Heart left ventricle (tissue), 16 donors: Measurements from ENCODE around the gene B4GALNT3. TPM values are rescaled to one million over a fixed set of nuclear protein-coding genes. Genes with fewer than 3 reads are reported as not detected.

Source experiments
- ATAC-seq, 4 donors: fragments of 200-7000 bp; cut with Tn5 transposase; one replicate each; pipeline ENCODE4 v1.9.1; 2020 to 2022; ENCODE audit warnings: moderate library complexity in 4 of 4, mild to moderate bottlenecking in 3 of 4, moderate number of reproducible peaks in 1 of 4
- DNase-seq, 5 donors: peaks; one replicate each; pipeline ENCODE4 v3.0.0-alpha.2; 2020
- H3K27ac ChIP-seq, 12 donors: fragments of 200-600 bp; sonication (generic) in 4 of 12; one replicate each; pipeline versions ENCODE4 v1.5.0 to v1.8.0; 2016 to 2022; ENCODE audit warnings: mild to moderate bottlenecking in 2 of 12
- H3K27me3 ChIP-seq, 9 donors: fragments of 200-600 bp; sonication (generic) in 2 of 9; one replicate each; pipeline versions ENCODE4 v1.5.1 to v1.8.0; 2016 to 2022; ENCODE audit warnings: mild to moderate bottlenecking in 3 of 9
- H3K36me3 ChIP-seq, 9 donors: fragments of 200-600 bp; sonication (generic) in 2 of 9; one replicate each; pipeline versions ENCODE4 v1.5.0 to v1.8.0; 2018 to 2022; ENCODE audit warnings: mild to moderate bottlenecking in 2 of 9
- H3K4me1 ChIP-seq, 12 donors: fragments of 200-600 bp; sonication (generic) in 4 of 12; one replicate each; pipeline versions ENCODE4 v1.5.0 to v1.8.0; 2016 to 2022; ENCODE audit warnings: mild to moderate bottlenecking in 3 of 12
- H3K4me3 ChIP-seq, 12 donors: fragments of 200-600 bp; sonication (generic) in 4 of 12; one replicate each; pipeline versions ENCODE4 v1.5.0 to v1.8.0; 2017 to 2022; ENCODE audit warnings: mild to moderate bottlenecking in 9 of 12, moderate library complexity in 4 of 12
- H3K9me3 ChIP-seq, 12 donors: fragments of 200-600 bp; sonication (generic) in 4 of 12; one replicate each; pipeline versions ENCODE4 v1.5.0 to v1.8.0; 2016 to 2022; ENCODE audit warnings: mild to moderate bottlenecking in 1 of 12
- POLR2A ChIP-seq, 2 donors: fragments of 450-650 bp; IDR thresholded peaks; one replicate each; pipeline ENCODE4 v1.6.1; 2017; ENCODE audit warnings: antibody characterized with exemption in 2 of 2, mild to moderate bottlenecking in 2 of 2, moderate library complexity in 2 of 2
- WGBS, 4 donors: extraction: QIAGEN DNeasy Blood & Tissue Kit in 2 of 4; methylation state at CpG; one replicate each; pipeline versions ENCODE4 v1.1.5 to v1.1.7; 2013 to 2018; 5-methylcytosine and 5-hydroxymethylcytosine counted together
- intact Hi-C, 10 donors: fragments of 100-400 bp; cut with DNase I; formaldehyde crosslinking; loops; one replicate each; pipeline versions ENCODE4 v1.11.1 to v1.14.2; 2022
- polyA plus RNA-seq, 2 donors: library from polyadenylated mRNA; stranded (reverse); fragments of 200-250 nt; gene quantifications; one replicate each; pipeline ENCODE4 v1.2.3, GENCODE V29; 2013
- total RNA-seq, 9 donors: library from RNA; depleted of rRNA in 2 of 9; stranded (reverse); fragments of >200 nt in 2 of 9; fragmentation: NEBNext Ultra II Directional in 3 of 9; extraction: Animal tissue kit (Norgen Biotek cat#: 25700) in 3 of 9; gene quantifications; one replicate each; pipeline versions ENCODE4 v1.1.0 to v1.2.4, GENCODE V29; 2016 to 2023
- TF ChIP-seq, protein P1 (sequence below), 12 donors: fragments of 200-600 bp; sonication (generic) in 4 of 12; IDR thresholded peaks; one replicate each; pipeline versions ENCODE4 v1.5.0 to v1.8.0; 2018 to 2022; ENCODE audit warnings: antibody characterized with exemption in 12 of 12, mild to moderate bottlenecking in 5 of 12
- donor health status: ischemic (EF 13 %, LVEDD 7.1; RV severe dilation, severe dysfunction).
- donor health status: healthy with polysubstance abuse.
- donor health status: DM: no; HTN: yes; CAD: no.
- donor health status: DM: no; HTN: no; CAD: no.
- donor health status: ischemic (EF 25% LVEDD 6.9; RV normal size, moderate dysfunction).
- donor health status: ischemic (EF 25% LVEDD 5.7; RV mildly dilated, moderate dysfunction).
- donor health status: healthy.
- donor health status: DM: yes; HTN: yes; CAD: no.
- donor health status: ischemic (EF 35%, LVEDD 5.7; RV mildly dilated, moderate dysfunction).
- donor health status: nonischemic (EF 11% LVEDD 7.7; RV severe dilation, severe dysfunction).
- donor health status: DM: yes; HTN: yes; CAD: no.
- donor health status: PGD.
- donor health status: ischemic (EF 29% LVEDD 5.4; RV normal size, mild dysfunction).
- donor health status: nonischemic (EF 23%, LVEDD 6.1; RV moderate dilation, normal function).

The B4GALNT3 gene
- total and polyA plus RNA-seq, 11 donors = 19.3 to 59.4 (median 34.1) TPM

DNA sequence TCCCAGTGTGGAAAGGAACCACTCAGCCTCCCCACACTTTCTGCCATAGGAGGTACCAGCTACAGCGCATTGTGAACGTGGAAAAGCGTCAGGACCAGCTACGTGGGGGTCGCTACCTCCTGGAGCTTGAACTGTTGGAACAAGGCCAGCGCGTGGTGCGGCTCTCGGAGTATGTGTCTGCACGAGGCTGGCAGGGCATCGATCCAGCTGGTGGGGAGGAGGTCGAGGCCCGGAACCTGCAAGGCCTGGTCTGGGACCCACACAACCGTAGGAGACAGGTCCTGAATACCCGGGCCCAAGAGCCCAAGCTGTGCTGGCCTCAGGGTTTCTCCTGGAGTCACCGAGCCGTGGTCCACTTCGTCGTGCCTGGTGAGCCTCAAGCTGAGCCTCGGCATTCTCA is 96.8 kb downstream of the B4GALNT3 start:
- ATAC-seq (no peak), DNase-seq (peak in 2 of 5 donors; percentile 25 to 53)
- no peaks in the 10 kb centered on the region for H3K27me3 ChIP-seq
- H3K36me3 ChIP-seq = peaks cover 0 to 23% (median 2%) of the 10 kb centered on the region in 9 donors
- H3K4me1 ChIP-seq = peaks cover 0 to 54% (median 21%) of the 10 kb centered on the region in 12 donors
- intact Hi-C loops = no loop called here
- H3K4me3 ChIP-seq = no peak overlapping the region
- no peaks in the 10 kb centered on the region for H3K9me3 ChIP-seq
- TF ChIP-seq, protein P1, sequence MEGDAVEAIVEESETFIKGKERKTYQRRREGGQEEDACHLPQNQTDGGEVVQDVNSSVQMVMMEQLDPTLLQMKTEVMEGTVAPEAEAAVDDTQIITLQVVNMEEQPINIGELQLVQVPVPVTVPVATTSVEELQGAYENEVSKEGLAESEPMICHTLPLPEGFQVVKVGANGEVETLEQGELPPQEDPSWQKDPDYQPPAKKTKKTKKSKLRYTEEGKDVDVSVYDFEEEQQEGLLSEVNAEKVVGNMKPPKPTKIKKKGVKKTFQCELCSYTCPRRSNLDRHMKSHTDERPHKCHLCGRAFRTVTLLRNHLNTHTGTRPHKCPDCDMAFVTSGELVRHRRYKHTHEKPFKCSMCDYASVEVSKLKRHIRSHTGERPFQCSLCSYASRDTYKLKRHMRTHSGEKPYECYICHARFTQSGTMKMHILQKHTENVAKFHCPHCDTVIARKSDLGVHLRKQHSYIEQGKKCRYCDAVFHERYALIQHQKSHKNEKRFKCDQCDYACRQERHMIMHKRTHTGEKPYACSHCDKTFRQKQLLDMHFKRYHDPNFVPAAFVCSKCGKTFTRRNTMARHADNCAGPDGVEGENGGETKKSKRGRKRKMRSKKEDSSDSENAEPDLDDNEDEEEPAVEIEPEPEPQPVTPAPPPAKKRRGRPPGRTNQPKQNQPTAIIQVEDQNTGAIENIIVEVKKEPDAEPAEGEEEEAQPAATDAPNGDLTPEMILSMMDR (IDR thresholded peaks at IDR 0.05) = no peak
- no peak for TF ChIP-seq POLR2A (IDR thresholded peaks at IDR 0.05)
- no peak overlapping the region for H3K27ac ChIP-seq
- WGBS, 4 donors = 57 to 82% (median 69%) methylated on average over 14 to 20 of the region's 20 CpGs

DNA sequence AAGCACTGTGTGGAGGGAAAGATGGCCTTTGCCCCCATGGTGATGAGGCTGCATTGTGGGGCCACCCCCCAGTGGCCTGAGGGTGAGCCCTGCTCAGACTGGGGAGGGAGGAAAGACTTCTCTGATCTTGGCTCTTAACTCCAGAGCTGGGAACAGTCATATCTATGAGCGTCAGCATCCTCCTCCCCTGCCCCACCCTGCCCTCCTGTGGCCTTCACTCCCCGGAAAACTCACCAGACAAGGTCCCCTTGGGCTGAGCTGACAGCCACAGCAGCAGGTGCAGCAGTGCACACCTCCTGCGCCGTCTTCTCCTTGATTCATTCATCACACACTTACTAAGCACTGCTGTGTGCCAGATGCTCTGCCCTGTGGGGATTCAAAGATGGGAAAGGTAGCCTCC is 98.8 kb downstream of the B4GALNT3 start:
- TF ChIP-seq POLR2A (IDR thresholded peaks at IDR 0.05) = no peak
- TF ChIP-seq, protein P1 (IDR thresholded peaks at IDR 0.05) = no peak
- 55 to 74% (median 60%) methylated on average over 4 of the region's 4 CpGs for WGBS, 4 donors
- H3K4me3 ChIP-seq = no peak overlapping the region
- intact Hi-C loops = no loop called here
- H3K27me3 ChIP-seq = no peaks in the 10 kb centered on the region
- ATAC-seq (no peak), DNase-seq (peak in 1 of 5 donors; percentile 26)
- no peak overlapping the region for H3K27ac ChIP-seq
- H3K4me1 ChIP-seq = peaks cover 0 to 56% (median 7%) of the 10 kb centered on the region in 12 donors
- no peaks in the 10 kb centered on the region for H3K9me3 ChIP-seq
- H3K36me3 ChIP-seq = peaks cover 0 to 18% (median 7%) of the 10 kb centered on the region in 9 donors

DNA sequence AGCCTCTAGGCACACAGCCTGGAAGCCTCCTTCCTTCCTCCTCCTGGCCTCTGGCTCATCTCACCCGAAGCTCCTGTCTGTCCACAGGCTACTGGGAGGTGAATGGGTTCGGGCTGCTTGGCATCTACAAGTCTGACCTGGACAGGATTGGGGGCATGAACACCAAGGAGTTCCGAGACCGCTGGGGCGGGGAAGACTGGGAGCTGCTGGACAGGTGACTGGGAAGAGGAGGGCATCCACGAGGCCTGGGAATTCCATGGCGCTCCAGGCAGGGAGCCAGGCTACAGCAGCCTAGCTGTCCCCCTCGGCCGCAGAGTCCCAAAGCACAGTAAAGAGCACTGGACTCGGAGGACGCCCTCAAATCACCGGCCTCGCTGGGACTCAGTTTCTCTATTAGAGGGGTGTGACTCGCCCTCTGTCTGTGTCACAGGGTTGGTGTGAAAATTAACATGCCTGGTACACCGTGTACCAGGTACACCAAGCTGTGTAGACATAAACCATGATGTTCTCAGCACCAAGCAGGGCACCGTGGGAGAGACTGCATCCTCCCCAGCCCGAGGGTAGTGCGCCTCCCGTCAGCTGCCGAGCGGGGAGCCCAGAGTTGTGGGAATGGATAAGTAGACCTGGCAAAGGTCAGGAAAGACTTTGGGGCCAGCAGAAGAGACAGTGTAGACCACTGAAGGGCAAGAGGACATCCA is 99.6 kb downstream of the B4GALNT3 start:
- no peaks in the 10 kb centered on the region for H3K27me3 ChIP-seq
- no peak for ATAC-seq
- no peak for TF ChIP-seq POLR2A (IDR thresholded peaks at IDR 0.05)
- TF ChIP-seq, protein P1 (IDR thresholded peaks at IDR 0.05) = no peak
- H3K9me3 ChIP-seq = no peaks in the 10 kb centered on the region
- H3K4me3 ChIP-seq = no peak overlapping the region
- peaks cover 0 to 57% (median 4%) of the 10 kb centered on the region in 12 donors for H3K4me1 ChIP-seq
- H3K27ac ChIP-seq = peak overlapping the region in 1 of 12 donors; percentile 18
- peaks cover 0 to 20% (median 7%) of the 10 kb centered on the region in 9 donors for H3K36me3 ChIP-seq
- WGBS, 4 donors = 77 to 86% (median 84%) methylated on average over 13 to 21 of the region's 21 CpGs
- intact Hi-C loops = no loop called here
- DNase-seq = peak in 3 of 5 donors; percentile 11 to 56 (median 21)

DNA sequence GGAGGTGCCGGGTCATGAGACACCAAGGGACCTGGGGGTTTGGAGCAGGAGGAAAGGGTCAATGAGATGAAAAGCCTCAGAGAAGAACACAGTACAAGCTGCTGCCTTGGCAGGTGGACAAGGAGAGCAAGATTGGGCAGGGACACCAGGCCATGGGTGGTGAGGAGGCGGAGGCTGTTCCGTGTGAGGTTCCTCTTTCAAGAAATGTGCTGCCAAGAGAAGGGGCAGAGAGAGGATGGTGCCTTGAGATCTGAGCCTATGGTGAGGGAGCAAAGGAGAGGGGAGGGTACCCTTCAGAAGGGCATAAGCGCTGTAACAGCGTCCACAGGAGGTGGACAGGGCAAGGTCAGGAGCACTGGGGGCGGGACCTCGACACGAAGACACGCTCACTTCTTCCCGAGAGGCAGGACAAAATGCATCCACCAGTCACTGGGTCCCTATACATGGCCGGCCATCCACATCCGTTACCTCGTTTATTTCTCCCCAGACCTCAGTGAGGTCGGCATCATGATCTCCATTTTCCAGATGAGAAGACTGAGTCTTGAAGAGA is 100.2 kb downstream of the B4GALNT3 start:
- H3K27ac ChIP-seq = no peak overlapping the region
- H3K9me3 ChIP-seq = no peaks in the 10 kb centered on the region
- DNase-seq (peak in 2 of 5 donors; percentile 17 to 26), ATAC-seq (no peak)
- intact Hi-C loops = loop anchor here in 3 of 10 donors (10.0 kb wide), 3 partner anchors 365 to 1025 kb away; no protein-coding TSS in a partner anchor
- H3K4me3 ChIP-seq = no peak overlapping the region
- 83 to 87% (median 87%) methylated on average over 14 of the region's 14 CpGs for WGBS, 4 donors
- no peaks in the 10 kb centered on the region for H3K27me3 ChIP-seq
- H3K4me1 ChIP-seq = peaks cover 0 to 57% (median 4%) of the 10 kb centered on the region in 12 donors
- peaks cover 0 to 23% (median 10%) of the 10 kb centered on the region in 9 donors for H3K36me3 ChIP-seq
- TF ChIP-seq POLR2A (IDR thresholded peaks at IDR 0.05) = no peak
- TF ChIP-seq, protein P1 (IDR thresholded peaks at IDR 0.05) = no peak
